GM20000 (cell line): Measurements from ENCODE around the gene REXO4.

Experiments used
- DNase-seq: peaks from one replicate; pipeline ENCODE4 v3.0.0; 2012; ENCODE audit warnings: low spot score
- CTCF ChIP-seq: IDR thresholded peaks from 2 replicates; pipeline ENCODE4 v1.5.1; 2012; ENCODE audit warnings: mild to moderate bottlenecking, control low read depth; ENCODE audit errors: extremely low read depth, missing control alignments

REXO4 gene

GRCh38 chr9:133403766-133404453, 13.9 kb downstream of the REXO4 start:
- TF ChIP-seq CTCF: no peak
- DNase-seq: no peak

GRCh38 chr9:133402689-133403088, 15.1 kb downstream of the REXO4 start:
- no peak for DNase-seq
- TF ChIP-seq CTCF: no peak

DNA sequence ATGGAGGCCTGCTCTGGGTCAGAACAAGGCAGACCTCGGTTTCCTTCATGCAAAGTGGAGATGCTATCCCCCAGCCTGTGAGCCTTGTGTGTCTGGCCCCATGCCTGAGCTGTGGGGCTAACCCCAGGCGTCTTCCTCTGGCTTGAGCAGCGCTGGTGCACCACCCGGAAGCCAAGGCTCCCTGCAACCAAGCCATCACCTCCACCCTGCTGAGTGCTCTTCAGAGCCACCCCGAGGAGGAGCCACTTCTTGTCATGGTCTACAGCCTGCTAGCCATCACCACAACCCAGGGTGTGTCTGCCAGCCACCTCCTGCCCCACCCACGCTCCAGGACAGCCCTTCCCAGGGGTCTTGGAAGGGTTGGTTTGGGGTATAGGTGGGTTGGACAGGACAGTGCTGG, 16.2 kb downstream of the REXO4 start:
- no peak for TF ChIP-seq CTCF
- DNase-seq: no peak

DNA sequence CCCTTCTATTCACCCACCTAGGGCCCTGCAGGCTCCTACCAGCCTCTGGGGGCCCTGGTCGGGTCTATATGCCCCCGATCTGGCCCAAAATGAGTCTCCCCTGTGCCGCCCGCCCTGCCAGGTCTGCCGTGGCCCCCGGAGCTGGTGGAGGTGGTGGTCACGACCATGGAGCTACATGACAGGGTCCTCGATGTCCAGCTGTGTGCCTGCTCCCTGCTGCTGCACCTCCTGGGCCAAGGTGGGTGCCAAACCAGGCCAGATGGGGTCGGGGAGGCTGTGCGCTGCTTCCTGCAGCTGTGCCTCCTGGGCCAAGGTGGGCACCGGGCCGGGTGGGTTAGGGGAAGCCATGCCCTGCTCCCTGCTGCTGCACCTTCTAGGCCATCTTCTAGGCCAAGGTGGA, 17.5 kb downstream of the REXO4 start:
- TF ChIP-seq CTCF: no peak
- DNase-seq: no peak

GRCh38 chr9:133397895-133398294, 19.9 kb downstream of the REXO4 start:
- DNase-seq: no peak
- TF ChIP-seq CTCF: no peak

GRCh38 chr9:133397370-133397769, 20.4 kb downstream of the REXO4 start:
- TF ChIP-seq CTCF: no peak
- no peak for DNase-seq

- TF ChIP-seq CTCF: no peak
- no peak for DNase-seq
These were observed 20.9 kb downstream of the REXO4 start for GRCh38 chr9:133396952-133397351.
